Coronary artery (tissue), 2 donors: ENCODE data around the gene CCL3.
"Not testable (repeated sequence)": the region's sequence is repeated elsewhere in the genome, so short reads cannot be mapped to it uniquely, and the experiment has no call there.

Experiments used
- DNase-seq: peaks from one replicate; pipeline ENCODE4 v3.0.0-alpha.2; 2017; ENCODE audit warnings: low spot score
- H3K27ac ChIP-seq, 2 donors: fragments of 200-600 bp; sonication (generic); one replicate each; pipeline ENCODE4 v1.5.1; 2016 to 2019
- H3K4me3 ChIP-seq: fragments of 200-600 bp; sonication (generic); 2 replicates; pipeline ENCODE4 v1.5.1; 2016; ENCODE audit warnings: mild to moderate bottlenecking, moderate library complexity
- TF ChIP-seq, protein P1 (sequence below): fragments of 200-600 bp; sonication (generic); IDR thresholded peaks from one replicate; pipeline ENCODE4 v1.5.1; 2019; ENCODE audit warnings: antibody characterized with exemption

The CCL3 gene

GRCh38 chr17:36112572-36112971, 22.6 kb upstream of the CCL3 start:
- no peak for DNase-seq
- H3K4me3 ChIP-seq, result no peak overlapping the region
- TF ChIP-seq, protein P1, sequence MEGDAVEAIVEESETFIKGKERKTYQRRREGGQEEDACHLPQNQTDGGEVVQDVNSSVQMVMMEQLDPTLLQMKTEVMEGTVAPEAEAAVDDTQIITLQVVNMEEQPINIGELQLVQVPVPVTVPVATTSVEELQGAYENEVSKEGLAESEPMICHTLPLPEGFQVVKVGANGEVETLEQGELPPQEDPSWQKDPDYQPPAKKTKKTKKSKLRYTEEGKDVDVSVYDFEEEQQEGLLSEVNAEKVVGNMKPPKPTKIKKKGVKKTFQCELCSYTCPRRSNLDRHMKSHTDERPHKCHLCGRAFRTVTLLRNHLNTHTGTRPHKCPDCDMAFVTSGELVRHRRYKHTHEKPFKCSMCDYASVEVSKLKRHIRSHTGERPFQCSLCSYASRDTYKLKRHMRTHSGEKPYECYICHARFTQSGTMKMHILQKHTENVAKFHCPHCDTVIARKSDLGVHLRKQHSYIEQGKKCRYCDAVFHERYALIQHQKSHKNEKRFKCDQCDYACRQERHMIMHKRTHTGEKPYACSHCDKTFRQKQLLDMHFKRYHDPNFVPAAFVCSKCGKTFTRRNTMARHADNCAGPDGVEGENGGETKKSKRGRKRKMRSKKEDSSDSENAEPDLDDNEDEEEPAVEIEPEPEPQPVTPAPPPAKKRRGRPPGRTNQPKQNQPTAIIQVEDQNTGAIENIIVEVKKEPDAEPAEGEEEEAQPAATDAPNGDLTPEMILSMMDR, result no peak
- no peak overlapping the region for H3K27ac ChIP-seq

DNA sequence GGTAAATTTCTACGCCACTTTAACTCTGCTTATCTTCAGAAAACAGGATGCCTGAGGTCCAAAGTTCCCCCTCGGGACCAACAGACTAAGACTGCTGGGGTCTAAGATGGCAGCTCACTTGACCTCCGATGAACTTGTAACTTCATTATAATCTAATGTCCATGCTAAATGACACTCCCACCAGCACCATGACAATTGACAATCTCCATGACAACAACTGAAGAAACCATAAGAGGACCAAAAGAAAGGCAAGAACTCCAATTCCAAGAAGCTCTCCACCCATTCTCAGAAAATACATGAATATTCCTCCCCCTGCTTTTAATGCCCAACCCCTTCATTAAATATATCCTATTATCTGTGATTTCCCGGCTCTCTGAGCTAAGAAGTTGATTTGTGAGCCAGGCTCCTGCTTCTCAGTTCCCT, 21.1 kb upstream of the CCL3 start:
- Histone ChIP-seq H3K4me3 (no peak overlapping the region), H3K27ac (no peak overlapping the region)
- no peak for DNase-seq
- TF ChIP-seq, protein P1, result no peak

DNA sequence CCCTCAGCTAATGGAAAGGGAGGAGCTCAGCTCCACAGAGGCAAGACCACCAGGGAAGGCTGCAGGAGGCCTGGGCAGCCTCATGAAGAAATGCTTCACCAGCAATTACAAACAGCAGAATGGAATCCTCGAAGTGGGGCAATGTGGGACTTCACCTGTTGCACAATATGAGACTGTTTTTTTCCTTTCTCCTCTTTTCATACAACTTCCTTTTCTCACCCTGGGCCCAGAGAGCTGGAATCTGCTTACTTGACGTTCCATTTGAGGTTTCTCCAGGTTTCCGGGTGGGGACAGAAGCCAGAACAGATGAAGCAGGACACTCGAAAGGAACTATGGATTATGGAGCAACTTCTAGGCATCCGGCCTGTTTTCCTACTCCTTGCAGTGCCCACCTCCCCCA, 18.3 kb upstream of the CCL3 start:
- not testable (repeated sequence) for H3K27ac ChIP-seq, H3K4me3 ChIP-seq, DNase-seq

GRCh38 chr17:36107660-36108059, 17.7 kb upstream of the CCL3 start:
- TF ChIP-seq, protein P1, result no peak
- DNase-seq, result no peak
- Histone ChIP-seq H3K27ac (no peak overlapping the region), H3K4me3 (no peak overlapping the region)

GRCh38 chr17:36106493-36106835, 16.5 kb upstream of the CCL3 start:
- TF ChIP-seq, protein P1, result no peak
- Histone ChIP-seq H3K27ac (no peak overlapping the region), H3K4me3 (no peak overlapping the region)
- DNase-seq, result no peak

GRCh38 chr17:36105781-36106492, 16.0 kb upstream of the CCL3 start:
- no peak overlapping the region for H3K4me3 ChIP-seq
- no peak for DNase-seq
- TF ChIP-seq, protein P1, result no peak
- no peak overlapping the region for H3K27ac ChIP-seq

- TF ChIP-seq, protein P1, result no peak
- Histone ChIP-seq H3K27ac (no peak overlapping the region), H3K4me3 (no peak overlapping the region)
Observed at GRCh38 chr17:36104701-36105181, 14.8 kb upstream of the CCL3 start.

DNA sequence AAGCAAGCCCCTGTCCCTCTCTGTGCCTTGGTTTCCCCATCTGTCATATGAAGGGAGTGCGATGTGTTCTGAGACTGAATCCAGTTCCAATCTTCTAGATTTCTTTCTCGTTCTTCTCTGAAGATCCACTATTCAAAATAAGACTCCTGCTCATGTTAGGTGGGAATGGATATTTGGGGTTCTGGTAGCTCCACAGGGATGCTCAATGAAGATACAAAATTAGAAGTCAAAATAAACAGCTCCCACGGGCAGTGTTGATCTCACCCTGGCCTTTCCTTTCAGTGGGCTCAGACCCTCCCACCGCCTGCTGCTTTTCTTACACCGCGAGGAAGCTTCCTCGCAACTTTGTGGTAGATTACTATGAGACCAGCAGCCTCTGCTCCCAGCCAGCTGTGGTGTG, 14.3 kb upstream of the CCL3 start:
- not testable (repeated sequence) for H3K27ac ChIP-seq, H3K4me3 ChIP-seq, DNase-seq

More at GRCh38 chr17:36104701-36105181, 14.8 kb upstream of the CCL3 start:
- no peak for DNase-seq

- H3K4me3 ChIP-seq, DNase-seq, H3K27ac ChIP-seq: not testable (repeated sequence)
Observed at GRCh38 chr17:36103401-36103975, 13.5 kb upstream of the CCL3 start, which contains the start of gene CCL4. TSS of gene CCL4 (plus strand) at chr17:36103827. CDS start at chr17:36103906, 79 bp downstream.

- H3K4me3 ChIP-seq, DNase-seq, H3K27ac ChIP-seq: not testable (repeated sequence)
Observed at GRCh38 chr17:36099004-36099403, 9.1 kb upstream of the CCL3 start.
